Measurements from ENCODE around the gene RPN1. TPM values are rescaled to one million over a fixed set of nuclear protein-coding genes. Genes with fewer than 3 reads are reported as not detected.
"Not testable (repeated sequence)": the region's sequence is repeated elsewhere in the genome, so short reads cannot be mapped to it uniquely, and the experiment has no call there.

RPN1 gene
- total RNA-seq, 1 experiment from 2014 or later: 185 TPM

DNA sequence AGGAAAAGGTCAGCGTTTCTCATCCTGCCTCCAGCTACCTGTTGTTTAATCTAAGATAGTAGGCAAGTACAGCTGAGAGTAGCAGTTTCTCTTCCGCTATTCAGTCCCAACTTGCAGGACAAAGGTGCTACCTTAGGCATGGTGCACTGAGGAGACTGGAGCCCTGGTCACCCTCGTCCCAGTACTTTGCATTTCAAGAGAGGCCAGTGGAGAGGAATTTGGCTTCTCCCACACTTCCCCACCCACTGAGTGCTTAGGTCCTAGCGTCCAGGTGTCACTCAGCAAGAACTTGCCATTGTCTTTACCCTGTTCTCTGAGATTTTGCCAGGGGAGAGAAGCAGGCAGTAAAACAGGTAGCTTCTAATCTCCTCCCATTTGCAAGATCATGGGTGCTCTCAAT lies 12.5 kb upstream of the RPN1 start:
- H3K27me3 ChIP-seq (ENCODE audit: insufficient read depth, low read depth): no peaks in the 10 kb centered on the region
- DNase-seq: no peak
- no peaks in the 10 kb centered on the region for H3K79me2 ChIP-seq (ENCODE audit: low read depth)
- CTCF ChIA-PET: no interaction called here
- H3K4me2 ChIP-seq: no peak overlapping the region
- H3K9me2 ChIP-seq (ENCODE audit: insufficient read depth): no peaks in the 10 kb centered on the region
- no TSS peak for BruUV-seq (replicated peaks)
- no peak for TF ChIP-seq EZH2 (IDR thresholded peaks at IDR 0.05; ENCODE audit: low read depth)
- TF ChIP-seq, protein P1, sequence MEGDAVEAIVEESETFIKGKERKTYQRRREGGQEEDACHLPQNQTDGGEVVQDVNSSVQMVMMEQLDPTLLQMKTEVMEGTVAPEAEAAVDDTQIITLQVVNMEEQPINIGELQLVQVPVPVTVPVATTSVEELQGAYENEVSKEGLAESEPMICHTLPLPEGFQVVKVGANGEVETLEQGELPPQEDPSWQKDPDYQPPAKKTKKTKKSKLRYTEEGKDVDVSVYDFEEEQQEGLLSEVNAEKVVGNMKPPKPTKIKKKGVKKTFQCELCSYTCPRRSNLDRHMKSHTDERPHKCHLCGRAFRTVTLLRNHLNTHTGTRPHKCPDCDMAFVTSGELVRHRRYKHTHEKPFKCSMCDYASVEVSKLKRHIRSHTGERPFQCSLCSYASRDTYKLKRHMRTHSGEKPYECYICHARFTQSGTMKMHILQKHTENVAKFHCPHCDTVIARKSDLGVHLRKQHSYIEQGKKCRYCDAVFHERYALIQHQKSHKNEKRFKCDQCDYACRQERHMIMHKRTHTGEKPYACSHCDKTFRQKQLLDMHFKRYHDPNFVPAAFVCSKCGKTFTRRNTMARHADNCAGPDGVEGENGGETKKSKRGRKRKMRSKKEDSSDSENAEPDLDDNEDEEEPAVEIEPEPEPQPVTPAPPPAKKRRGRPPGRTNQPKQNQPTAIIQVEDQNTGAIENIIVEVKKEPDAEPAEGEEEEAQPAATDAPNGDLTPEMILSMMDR (conservative IDR thresholded peaks at IDR 0.05): no peak
- no peaks in the 10 kb centered on the region for H4K20me1 ChIP-seq (ENCODE audit: insufficient read depth)
- POLR2A ChIA-PET (ENCODE audit: unreplicated experiment): no interaction called here
- H2AFZ ChIP-seq: no peak overlapping the region
- no peaks in the 10 kb centered on the region for H3K9me3 ChIP-seq (ENCODE audit: insufficient read depth, low read depth)
- H3K4me1 ChIP-seq (replicated peaks; ENCODE audit: insufficient read depth): no peaks in the 10 kb centered on the region
- H3K36me3 ChIP-seq (ENCODE audit: low read depth): no peaks in the 10 kb centered on the region
- H3K27ac ChIP-seq: no peak overlapping the region
- H3K4me3 ChIP-seq: no peak overlapping the region
- peaks cover 7% of the 10 kb centered on the region; the same call in 1 of the 2 replicates for H3F3A ChIP-seq (ENCODE audit: insufficient read depth, low read depth)
- intact Hi-C loops (cut with micrococcal nuclease; ENCODE audit: unreplicated experiment): no loop called here

DNA sequence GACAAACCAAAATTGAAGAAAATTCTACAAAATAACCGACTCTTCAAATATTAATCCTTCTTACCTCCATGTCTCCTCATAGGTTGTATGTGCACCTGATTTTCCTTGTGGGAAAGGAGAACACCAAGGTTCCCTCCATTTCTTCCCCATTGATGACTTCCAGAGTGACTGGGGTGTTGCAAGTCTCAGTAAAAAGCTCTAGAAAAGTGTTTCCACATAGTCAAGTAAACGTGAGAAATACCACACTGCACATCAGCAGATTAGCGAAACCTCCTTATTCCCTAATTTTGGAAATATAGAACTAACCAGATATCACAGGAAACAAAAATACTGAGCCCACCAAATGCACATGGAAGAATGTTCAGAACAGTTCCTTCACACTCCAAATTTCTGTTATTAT lies 4.9 kb upstream of the RPN1 start:
- Histone ChIP-seq H3K27ac (no peak overlapping the region), H3K4me1 (replicated peaks; ENCODE audit: insufficient read depth) (no peaks in the 10 kb centered on the region), H4K20me1 (ENCODE audit: insufficient read depth) (no peaks in the 10 kb centered on the region), H3F3A (ENCODE audit: insufficient read depth, low read depth) (peaks cover 6% of the 10 kb centered on the region; the same call in 1 of the 2 replicates), H3K27me3 (ENCODE audit: insufficient read depth, low read depth) (no peaks in the 10 kb centered on the region), H3K9me3 (ENCODE audit: insufficient read depth, low read depth) (no peaks in the 10 kb centered on the region), H3K4me3 (no peak overlapping the region), H3K4me2 (no peak overlapping the region), H2AFZ (no peak overlapping the region), H3K36me3 (ENCODE audit: low read depth) (no peaks in the 10 kb centered on the region), H3K9me2 (ENCODE audit: insufficient read depth) (no peaks in the 10 kb centered on the region), H3K79me2 (ENCODE audit: low read depth) (peaks cover 1% of the 10 kb centered on the region)
- POLR2A ChIA-PET (ENCODE audit: unreplicated experiment): no interaction called here
- BruUV-seq (replicated peaks): no TSS peak
- CTCF ChIA-PET: interaction anchor here (0.7 kb wide), 1 partner anchor 153 kb away, joined by 3 read pairs; no protein-coding TSS in a partner anchor
- TF ChIP-seq EZH2 (IDR thresholded peaks at IDR 0.05; ENCODE audit: low read depth): no peak
- TF ChIP-seq, protein P1 (conservative IDR thresholded peaks at IDR 0.05): no peak
- intact Hi-C loops (cut with micrococcal nuclease; ENCODE audit: unreplicated experiment): no loop called here
- no peak for DNase-seq

DNA sequence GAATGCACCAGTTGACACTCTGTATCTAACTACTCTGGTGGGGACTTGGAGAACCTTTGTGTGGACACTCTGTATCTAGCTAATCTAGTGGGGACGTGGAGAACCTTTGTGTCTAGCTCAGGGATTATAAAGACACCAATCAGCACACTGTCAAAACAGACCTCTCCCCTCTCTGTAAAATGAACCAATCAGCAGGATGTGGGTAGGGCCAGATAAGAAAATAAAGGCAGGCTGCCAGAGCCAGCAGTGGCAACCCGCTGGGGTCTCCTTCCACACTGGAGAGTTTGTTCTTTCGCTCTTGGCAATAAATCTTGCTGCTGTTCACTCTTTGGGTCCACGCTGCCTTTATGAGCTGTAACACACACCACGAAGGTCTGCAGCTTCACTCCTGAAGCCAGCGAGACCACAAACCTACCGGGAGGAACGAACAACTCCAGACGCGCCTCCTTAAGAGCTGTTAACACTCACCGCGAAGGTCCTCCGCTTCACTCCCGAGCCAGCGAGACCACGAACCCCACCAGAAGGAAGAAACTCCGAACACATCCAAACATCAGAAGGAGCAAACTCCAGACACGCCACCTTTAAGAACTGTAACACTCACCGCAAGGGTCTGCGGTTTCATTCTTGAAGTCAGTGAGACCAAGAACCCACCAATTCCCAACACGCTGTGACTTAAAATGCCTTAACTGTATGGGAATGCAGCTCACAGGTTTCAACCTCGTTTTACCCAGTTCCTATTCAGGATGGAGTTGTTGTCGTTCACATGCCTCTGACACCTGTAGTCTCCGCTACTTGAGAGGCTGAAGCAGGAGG lies 3.6 kb upstream of the RPN1 start:
- H3K4me2 ChIP-seq; DNase-seq; H3K36me3 ChIP-seq (ENCODE audit: low read depth); H3F3A ChIP-seq (ENCODE audit: insufficient read depth, low read depth); H4K20me1 ChIP-seq (ENCODE audit: insufficient read depth); POLR2A ChIA-PET (ENCODE audit: unreplicated experiment); H2AFZ ChIP-seq; H3K9me2 ChIP-seq (ENCODE audit: insufficient read depth); H3K4me3 ChIP-seq; intact Hi-C loops (cut with micrococcal nuclease; ENCODE audit: unreplicated experiment); H3K9me3 ChIP-seq (ENCODE audit: insufficient read depth, low read depth); H3K27me3 ChIP-seq (ENCODE audit: insufficient read depth, low read depth); H3K27ac ChIP-seq; CTCF ChIA-PET; BruUV-seq (replicated peaks); H3K4me1 ChIP-seq (replicated peaks; ENCODE audit: insufficient read depth): not testable (repeated sequence)
- peaks cover 14% of the 10 kb centered on the region for H3K79me2 ChIP-seq (ENCODE audit: low read depth)

DNA sequence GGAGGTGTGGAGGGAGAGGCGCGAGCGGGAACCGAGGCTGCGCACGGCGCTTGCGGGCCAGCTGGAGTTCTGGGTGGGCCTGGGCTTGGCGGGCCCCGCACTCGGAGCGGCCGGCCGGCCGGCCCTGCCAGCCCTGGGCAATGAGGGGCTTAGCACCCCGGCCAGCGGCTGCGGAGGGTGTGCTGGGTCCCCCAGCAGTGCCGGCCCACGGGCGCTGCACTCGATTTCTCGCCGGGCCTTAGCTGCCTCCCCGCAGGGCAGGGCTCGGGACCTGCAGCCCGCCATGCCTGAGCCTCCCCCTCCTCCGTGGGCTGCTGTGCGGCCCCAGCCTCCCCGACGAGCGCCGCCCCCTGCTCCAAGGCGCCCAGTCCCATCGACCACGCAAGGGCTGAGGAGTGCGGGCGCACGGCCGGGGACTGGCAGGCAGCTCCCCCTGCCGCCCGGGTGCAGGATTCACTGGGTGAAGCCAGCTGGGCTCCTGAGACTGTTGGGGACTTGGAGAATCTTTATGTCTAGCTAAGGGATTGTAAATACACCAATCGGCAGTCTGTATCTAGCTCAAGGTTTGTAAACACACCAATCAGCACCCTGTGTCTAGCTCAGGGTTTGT lies 2.9 kb upstream of the RPN1 start:
- H3K9me2 ChIP-seq (ENCODE audit: insufficient read depth); POLR2A ChIA-PET (ENCODE audit: unreplicated experiment); H3K27ac ChIP-seq; BruUV-seq (replicated peaks); H3K36me3 ChIP-seq (ENCODE audit: low read depth); H2AFZ ChIP-seq; H3K9me3 ChIP-seq (ENCODE audit: insufficient read depth, low read depth); H3K27me3 ChIP-seq (ENCODE audit: insufficient read depth, low read depth); H3K4me2 ChIP-seq; H3F3A ChIP-seq (ENCODE audit: insufficient read depth, low read depth); H3K4me3 ChIP-seq; intact Hi-C loops (cut with micrococcal nuclease; ENCODE audit: unreplicated experiment); CTCF ChIA-PET; H3K4me1 ChIP-seq (replicated peaks; ENCODE audit: insufficient read depth); DNase-seq: not testable (repeated sequence)
- H3K79me2 ChIP-seq (ENCODE audit: low read depth): peaks cover 22% of the 10 kb centered on the region
- peaks cover 13% of the 10 kb centered on the region for H4K20me1 ChIP-seq (ENCODE audit: insufficient read depth)
